Endometrium (tissue), 2 donors: ENCODE data around the gene IMMT.

ENCODE experiments used
- FAIRE-seq: peaks from 2 replicates; lab custom pipeline; 2012; peaks lifted over from hg19 to GRCh38; lab: Jason Lieb, UNC
- donor health status: control.
- donor health status: control.

IMMT gene

GRCh38 chr2:86199834-86200177 is 4.5 kb upstream of the IMMT start:
- no peak for FAIRE-seq

GRCh38 chr2:86195808-86196387 is 636 bp upstream of the IMMT start:
- no peak for FAIRE-seq

GRCh38 chr2:86194751-86195054 is 559 bp downstream of the IMMT start:
- FAIRE-seq, result peak; percentile 77

- FAIRE-seq, result no peak
These were observed 1.2 kb downstream of the IMMT start for GRCh38 chr2:86193901-86194567.

GRCh38 chr2:86189782-86190416 is 5.4 kb downstream of the IMMT start:
- no peak for FAIRE-seq

GRCh38 chr2:86186431-86186830 is 8.8 kb downstream of the IMMT start:
- no peak for FAIRE-seq

- FAIRE-seq, result no peak
These were observed 9.6 kb downstream of the IMMT start for GRCh38 chr2:86185517-86186212.

- FAIRE-seq, result no peak
These were observed 18.7 kb downstream of the IMMT start for GRCh38 chr2:86176597-86176996.

GRCh38 chr2:86175828-86176227 is 19.4 kb downstream of the IMMT start:
- no peak for FAIRE-seq

GRCh38 chr2:86174445-86174844 is 20.8 kb downstream of the IMMT start:
- no peak for FAIRE-seq

GRCh38 chr2:86172610-86173009 is 22.7 kb downstream of the IMMT start:
- no peak for FAIRE-seq

- FAIRE-seq, result no peak
These were observed 24.0 kb downstream of the IMMT start for GRCh38 chr2:86171295-86171694.

GRCh38 chr2:86170449-86170848 is 24.8 kb downstream of the IMMT start:
- no peak for FAIRE-seq

GRCh38 chr2:86160156-86160952 is 34.9 kb downstream of the IMMT start:
- FAIRE-seq, result no peak

- FAIRE-seq, result no peak
These were observed 37.0 kb downstream of the IMMT start for GRCh38 chr2:86158286-86158685.

- FAIRE-seq, result no peak
These were observed 38.2 kb downstream of the IMMT start for GRCh38 chr2:86157009-86157556.

- no peak for FAIRE-seq
These were observed 44.8 kb downstream of the IMMT start for GRCh38 chr2:86150502-86150901.

GRCh38 chr2:86147793-86148192 is 47.5 kb downstream of the IMMT start:
- FAIRE-seq, result no peak

- FAIRE-seq, result no peak
These were observed 51.2 kb downstream of the IMMT start for GRCh38 chr2:86143926-86144685.

GRCh38 chr2:86143307-86143706 is 52.0 kb downstream of the IMMT start:
- no peak for FAIRE-seq

GRCh38 chr2:86142436-86143257 is 52.6 kb downstream of the IMMT start:
- FAIRE-seq, result no peak
